Left lobe of liver (tissue), 2 donors: ENCODE results near the gene NPHS2. TPM values are rescaled to one million over a fixed set of nuclear protein-coding genes. Genes with fewer than 3 reads are reported as not detected.
"Not testable (repeated sequence)": the region's sequence is repeated elsewhere in the genome, so short reads cannot be mapped to it uniquely, and the experiment has no call there.

Experiments
- ATAC-seq: fragments of 200-7000 bp; cut with Tn5 transposase; one replicate; pipeline ENCODE4 v1.9.1; 2020; ENCODE audit warnings: mild to moderate bottlenecking, moderate library complexity
- DNase-seq: peaks from one replicate; pipeline ENCODE4 v3.0.0-alpha.2; 2020; ENCODE audit warnings: low spot score
- total RNA-seq: library from RNA; stranded (reverse); gene quantifications from one replicate; pipeline ENCODE4 v1.2.1, GENCODE V29; 2021
- donor health status: DM: no; HTN: no; CAD: no; lungs with moderate emphysema.
- donor health status: DM: no; HTN: yes; CAD: no.

The NPHS2 gene
- total RNA-seq, 1 donor from 2014 or later: not detected

GRCh38 chr1:179548666-179549367, 26.9 kb downstream of the NPHS2 start:
- DNase-seq: no peak
- ATAC-seq: no peak

DNA sequence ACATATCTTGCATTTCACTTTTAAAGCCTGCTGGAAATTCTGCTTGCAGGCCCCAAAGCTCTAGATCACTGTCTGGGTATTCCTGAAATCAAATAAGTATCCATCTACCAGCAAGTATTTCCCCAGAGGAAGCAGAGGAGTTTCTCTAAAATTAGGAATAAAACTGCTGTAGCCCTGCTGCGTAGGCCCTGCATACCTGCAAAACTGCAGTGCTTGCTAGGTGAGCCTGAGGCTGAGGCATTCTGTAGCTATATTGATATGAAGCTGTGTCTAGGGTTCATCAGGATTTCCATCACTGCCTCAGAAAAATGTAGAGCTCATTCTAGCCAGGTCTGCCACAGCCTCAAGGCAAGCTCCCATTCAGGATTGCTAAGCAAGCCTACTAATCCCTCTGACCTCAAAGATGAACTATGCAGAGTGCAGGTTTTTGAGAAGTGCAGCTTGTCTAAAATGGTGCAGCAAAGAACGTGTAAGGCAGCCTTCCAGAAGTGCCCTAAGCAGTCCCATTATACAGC, 28.7 kb downstream of the NPHS2 start:
- no peak for DNase-seq
- no peak for ATAC-seq

DNA sequence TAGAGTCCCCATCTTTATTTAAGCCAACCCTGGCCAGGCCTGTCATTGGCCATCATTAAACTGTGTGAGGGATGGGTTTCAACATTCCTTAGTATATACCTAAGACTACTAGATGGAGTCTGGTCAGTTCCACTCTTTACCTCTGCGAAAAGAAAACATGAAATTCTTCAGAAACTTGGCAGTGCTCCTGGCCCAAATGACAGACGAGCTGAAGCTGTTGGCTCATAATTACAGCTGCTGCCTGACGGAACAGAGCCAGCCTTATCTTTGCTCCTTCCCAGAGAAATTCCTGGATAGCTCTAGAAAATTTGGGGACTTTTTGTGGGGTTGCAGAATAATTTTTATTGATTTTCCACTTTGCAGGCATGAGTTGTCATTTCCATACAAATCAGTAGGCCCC, 30.4 kb downstream of the NPHS2 start:
- no peak for DNase-seq
- no peak for ATAC-seq

- no peak for DNase-seq
- no peak for ATAC-seq
Measured at GRCh38 chr1:179541774-179542173, 34.0 kb downstream of the NPHS2 start.

GRCh38 chr1:179530352-179530751, 45.4 kb downstream of the NPHS2 start:
- ATAC-seq: no peak
- no peak for DNase-seq

DNA sequence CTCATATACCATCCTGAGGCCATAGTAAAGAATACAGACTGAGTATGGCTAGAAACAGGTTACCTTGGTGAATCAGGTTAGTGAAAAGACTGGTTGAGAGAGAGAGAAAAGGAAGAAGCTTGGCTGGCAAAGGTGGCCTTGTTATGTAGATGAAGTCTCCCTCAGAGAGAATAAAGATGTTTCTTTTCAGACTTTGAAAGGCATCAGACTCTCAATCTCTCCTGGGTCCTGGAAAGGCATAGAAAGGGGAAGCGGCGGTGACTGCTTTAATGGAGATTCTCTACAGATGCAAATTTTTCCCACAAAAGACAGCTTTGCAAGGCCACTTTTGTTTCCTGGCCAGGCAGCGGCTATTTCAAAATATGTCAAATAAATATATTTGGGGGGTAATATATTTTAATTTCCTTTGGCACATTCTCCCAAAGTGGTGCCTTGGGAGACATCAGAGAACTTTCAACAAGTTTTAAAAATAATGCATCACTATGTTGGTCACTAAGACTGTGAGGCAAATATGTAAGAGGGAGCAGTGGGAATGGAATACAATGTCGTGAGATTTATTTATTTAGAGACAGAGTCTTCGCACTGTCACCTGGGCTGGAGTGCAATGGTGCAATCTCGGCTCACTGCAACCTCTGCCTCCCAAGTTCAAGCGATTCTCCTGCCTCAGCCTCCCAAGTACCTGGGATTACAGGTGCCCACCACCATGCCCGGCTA, 46.1 kb downstream of the NPHS2 start:
- DNase-seq (no peak), ATAC-seq (no peak)

DNA sequence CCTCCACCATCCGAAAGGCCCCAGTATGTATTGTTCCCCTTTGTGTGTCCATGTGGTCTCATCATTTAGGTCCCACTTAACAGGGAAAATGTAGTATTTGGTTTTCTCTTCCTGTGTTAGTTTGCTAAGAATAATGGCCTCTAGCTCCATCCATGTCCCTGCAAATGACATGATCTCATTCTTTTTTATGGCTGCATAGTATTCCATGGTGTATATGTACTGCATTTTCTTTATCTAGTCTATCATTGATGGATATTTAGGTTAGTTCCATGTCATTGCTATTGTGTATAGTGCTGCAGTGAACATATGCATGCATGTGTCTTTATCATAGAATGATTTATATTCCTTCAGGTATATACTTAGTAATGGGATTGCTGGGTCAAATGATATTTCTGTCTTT, 57.2 kb downstream of the NPHS2 start:
- not testable (repeated sequence) for ATAC-seq, DNase-seq

DNA sequence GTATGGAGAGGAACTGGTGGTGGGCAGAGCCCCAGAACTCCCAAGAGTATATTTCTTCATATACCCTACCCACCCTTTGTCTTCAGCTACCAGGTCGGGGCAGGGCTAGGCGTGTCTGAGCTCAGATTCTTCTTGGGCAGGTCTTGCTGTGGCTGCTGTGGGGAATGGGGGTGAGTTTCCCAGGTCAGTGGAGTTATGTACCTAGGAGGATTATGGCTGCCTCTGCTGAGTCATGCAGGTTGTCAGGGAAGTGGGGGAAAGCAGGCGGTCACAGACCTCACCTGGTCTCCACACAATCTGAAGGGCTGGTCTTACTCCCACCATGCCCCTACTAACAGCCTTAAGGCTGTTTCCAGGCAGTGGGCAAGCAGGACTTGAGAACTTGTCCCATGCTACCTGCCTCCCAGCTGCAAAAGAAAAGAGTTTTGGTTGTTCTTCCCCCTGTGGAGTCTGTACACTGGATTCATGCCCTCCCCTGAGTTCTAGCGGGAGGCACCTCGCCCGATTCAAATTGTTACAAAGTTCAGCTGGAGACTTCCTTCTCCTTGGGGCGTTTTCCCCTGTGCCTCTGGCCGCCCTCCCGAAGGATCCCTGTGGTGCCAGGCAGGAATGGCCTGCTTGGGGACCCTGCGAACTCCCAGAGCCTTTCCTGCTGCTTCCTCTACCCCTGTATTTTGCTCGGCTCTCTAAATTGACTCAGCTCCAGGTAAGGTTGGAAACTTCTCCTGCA, 58.6 kb downstream of the NPHS2 start:
- no peak for ATAC-seq
- no peak for DNase-seq

DNA sequence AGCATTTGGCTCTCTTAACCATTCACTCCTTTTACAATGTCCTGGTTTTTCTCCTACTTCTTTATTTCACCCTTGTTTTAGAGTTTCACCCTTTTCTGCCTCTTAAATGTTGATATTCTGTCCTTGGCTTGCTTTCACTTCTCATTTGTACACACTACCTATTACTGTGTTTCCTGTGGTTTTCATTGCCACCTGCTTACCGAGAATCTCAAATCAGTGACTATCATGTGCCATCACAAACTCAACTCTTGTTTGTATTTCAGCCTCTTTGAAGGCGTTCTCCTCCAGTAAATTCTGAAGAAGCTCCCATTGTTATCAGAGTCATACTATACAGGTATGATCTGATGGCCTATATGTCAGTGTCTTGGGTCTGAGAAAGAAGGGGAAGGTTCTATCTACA, 65.7 kb downstream of the NPHS2 start:
- no peak for ATAC-seq
- no peak for DNase-seq

- DNase-seq (no peak), ATAC-seq (no peak)
Measured at GRCh38 chr1:179509384-179509783, 66.4 kb downstream of the NPHS2 start.

- ATAC-seq: no peak
- DNase-seq: no peak
Measured at GRCh38 chr1:179506199-179506598, 69.5 kb downstream of the NPHS2 start.

Other genes starting within 250 kb of the NPHS2 start
- gene AXDND1, start 210.0 kb downstream of the NPHS2 start, total RNA-seq: not detected
- not detected for gene TDRD5, start 15.9 kb upstream of the NPHS2 start, total RNA-seq
- gene FAM163A, start 167.3 kb upstream of the NPHS2 start, total RNA-seq: 0.05 TPM